GM15510 (cell line): Measurements from ENCODE around the gene P2RY2.

Source experiments
- POLR2A ChIP-seq: IDR thresholded peaks from 3 replicates; pipeline ENCODE4 v1.6.1; 2011; ENCODE audit warnings: borderline replicate concordance; ENCODE audit not compliant: insufficient read length; ENCODE audit errors: extremely low read depth

P2RY2 gene

GRCh38 chr11:73249853-73250783, 32.0 kb downstream of the P2RY2 start:
- no peak for TF ChIP-seq POLR2A

- no peak for TF ChIP-seq POLR2A
Observed at GRCh38 chr11:73252577-73253191, 34.6 kb downstream of the P2RY2 start.

GRCh38 chr11:73257342-73258103, 39.4 kb downstream of the P2RY2 start:
- TF ChIP-seq POLR2A: no peak

- no peak for TF ChIP-seq POLR2A
Observed at GRCh38 chr11:73258104-73259035, 40.3 kb downstream of the P2RY2 start.

GRCh38 chr11:73259406-73260126, 41.5 kb downstream of the P2RY2 start:
- TF ChIP-seq POLR2A: no peak

- TF ChIP-seq POLR2A: no peak
Observed at GRCh38 chr11:73260127-73260457, 42.0 kb downstream of the P2RY2 start.

- TF ChIP-seq POLR2A: no peak
Observed at GRCh38 chr11:73262851-73263495, 44.9 kb downstream of the P2RY2 start.

- TF ChIP-seq POLR2A: no peak
Observed at GRCh38 chr11:73263640-73264039, 45.6 kb downstream of the P2RY2 start.

GRCh38 chr11:73265278-73265810, 47.3 kb downstream of the P2RY2 start:
- TF ChIP-seq POLR2A: no peak

GRCh38 chr11:73265853-73266645, 48.0 kb downstream of the P2RY2 start:
- TF ChIP-seq POLR2A: no peak

GRCh38 chr11:73266646-73267020, 48.6 kb downstream of the P2RY2 start:
- no peak for TF ChIP-seq POLR2A
